ENCODE data around the gene INSR. TPM values are rescaled to one million over a fixed set of nuclear protein-coding genes. Genes with fewer than 3 reads are reported as not detected.

The INSR gene
- total RNA-seq, 3 donors from 2014 or later (not counting 1 experiment from before 2014, with no cell fraction given), result 0.50 to 4.9 (median 2.0) TPM

DNA sequence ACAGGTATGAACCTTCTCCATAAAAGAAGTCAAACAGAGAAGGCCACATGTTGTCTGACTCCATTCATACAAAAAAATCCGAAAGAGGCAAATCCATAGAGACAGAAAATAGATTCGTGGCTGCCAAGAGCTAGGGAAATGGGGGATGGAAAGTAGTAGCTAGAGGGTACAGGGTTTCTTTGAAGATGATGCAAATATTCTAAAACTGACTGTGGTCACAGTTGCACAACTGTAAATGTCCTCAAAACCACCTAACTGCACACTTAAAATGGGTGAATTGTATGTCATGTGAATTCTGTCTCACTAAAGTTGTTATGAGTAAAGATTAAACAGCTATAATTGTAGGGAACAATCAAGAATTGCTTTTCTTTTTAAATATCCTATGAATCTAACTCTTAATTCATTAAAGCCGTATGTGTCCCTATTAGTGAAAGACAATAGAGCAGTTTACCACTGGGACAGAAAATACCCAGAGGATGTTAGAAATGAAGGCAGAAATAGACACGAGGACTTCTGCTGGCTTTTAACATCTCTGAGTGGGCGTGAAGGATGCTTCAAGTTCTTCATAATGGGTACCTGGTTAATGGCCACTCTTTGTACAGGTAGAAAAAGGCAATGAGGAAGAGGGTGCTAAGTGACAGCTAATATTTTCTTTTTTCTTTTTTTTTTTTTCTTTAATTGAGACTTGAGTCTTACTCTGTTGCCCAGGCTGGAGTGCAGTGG lies 21.2 kb downstream of the INSR start:
- TF ChIP-seq, protein P1, sequence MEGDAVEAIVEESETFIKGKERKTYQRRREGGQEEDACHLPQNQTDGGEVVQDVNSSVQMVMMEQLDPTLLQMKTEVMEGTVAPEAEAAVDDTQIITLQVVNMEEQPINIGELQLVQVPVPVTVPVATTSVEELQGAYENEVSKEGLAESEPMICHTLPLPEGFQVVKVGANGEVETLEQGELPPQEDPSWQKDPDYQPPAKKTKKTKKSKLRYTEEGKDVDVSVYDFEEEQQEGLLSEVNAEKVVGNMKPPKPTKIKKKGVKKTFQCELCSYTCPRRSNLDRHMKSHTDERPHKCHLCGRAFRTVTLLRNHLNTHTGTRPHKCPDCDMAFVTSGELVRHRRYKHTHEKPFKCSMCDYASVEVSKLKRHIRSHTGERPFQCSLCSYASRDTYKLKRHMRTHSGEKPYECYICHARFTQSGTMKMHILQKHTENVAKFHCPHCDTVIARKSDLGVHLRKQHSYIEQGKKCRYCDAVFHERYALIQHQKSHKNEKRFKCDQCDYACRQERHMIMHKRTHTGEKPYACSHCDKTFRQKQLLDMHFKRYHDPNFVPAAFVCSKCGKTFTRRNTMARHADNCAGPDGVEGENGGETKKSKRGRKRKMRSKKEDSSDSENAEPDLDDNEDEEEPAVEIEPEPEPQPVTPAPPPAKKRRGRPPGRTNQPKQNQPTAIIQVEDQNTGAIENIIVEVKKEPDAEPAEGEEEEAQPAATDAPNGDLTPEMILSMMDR (IDR thresholded peaks at IDR 0.05), result no peak
- H3K36me3 Mint-ChIP-seq, result no peaks in the 10 kb centered on the region
- Histone ChIP-seq H3K4me3 (ENCODE audit: low read length) (no peak overlapping the region), H3K36me3 (ENCODE audit: control insufficient read depth, insufficient read depth, low read length) (no peaks in the 10 kb centered on the region), H3K4me1 (ENCODE audit: control insufficient read depth, insufficient read depth, low read length) (no peaks in the 10 kb centered on the region), H3K9me3 (ENCODE audit: control insufficient read depth, insufficient read depth, low read length) (no peaks in the 10 kb centered on the region), H3K27me3 (ENCODE audit: control insufficient read depth, insufficient read depth, low read length) (no peaks in the 10 kb centered on the region), H3K27ac (ENCODE audit: low read length) (no peak overlapping the region)
- no peaks in the 10 kb centered on the region for H3K9me3 Mint-ChIP-seq
- WGBS (ENCODE audit: insufficient coverage), result 55% methylated on average over 4 of the region's 5 CpGs
- intact Hi-C loops (cut with micrococcal nuclease), result no loop called here
- no peak overlapping the region for H3K27ac Mint-ChIP-seq
- ATAC-seq, result no peak
- peaks cover 8 to 9% of the 10 kb centered on the region in 2 donors for H3K4me1 Mint-ChIP-seq
- peaks cover 0 to 2% of the 10 kb centered on the region in 2 donors for H3K27me3 Mint-ChIP-seq (ENCODE audit: low read depth in 2 of 2)
- no peak overlapping the region for H3K4me3 Mint-ChIP-seq
- no peak for DNase-seq

DNA sequence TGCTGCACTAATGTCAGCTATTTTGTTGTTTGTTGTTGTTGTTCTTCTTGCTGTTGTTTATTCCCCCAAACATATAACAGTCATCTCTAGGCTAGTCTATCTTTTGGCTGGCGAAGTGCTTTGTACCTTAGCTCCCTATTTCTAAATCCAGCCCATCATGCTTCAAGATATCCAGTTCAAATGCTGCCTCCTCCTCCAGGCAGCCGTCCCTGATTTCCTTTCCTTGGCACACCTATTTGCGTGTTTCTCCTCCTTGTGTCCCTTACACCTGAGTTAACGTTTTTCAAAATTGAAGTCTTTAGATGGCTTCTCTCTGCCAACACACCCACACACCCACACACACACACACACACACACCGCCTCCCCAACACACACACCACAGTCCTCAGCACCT lies 25.5 kb downstream of the INSR start:
- Mint-ChIP-seq H3K9me3 (no peaks in the 10 kb centered on the region), H3K27ac (no peak overlapping the region), H3K27me3 (ENCODE audit: low read depth in 2 of 2) (peaks cover 0 to 2% of the 10 kb centered on the region in 2 donors), H3K36me3 (no peaks in the 10 kb centered on the region), H3K4me1 (peaks cover 8 to 9% of the 10 kb centered on the region in 2 donors), H3K4me3 (no peak overlapping the region)
- ATAC-seq (no peak), DNase-seq (no peak)
- intact Hi-C loops (cut with micrococcal nuclease), result no loop called here
- Histone ChIP-seq H3K4me1 (ENCODE audit: control insufficient read depth, insufficient read depth, low read length) (no peaks in the 10 kb centered on the region), H3K27me3 (ENCODE audit: control insufficient read depth, insufficient read depth, low read length) (no peaks in the 10 kb centered on the region), H3K36me3 (ENCODE audit: control insufficient read depth, insufficient read depth, low read length) (no peaks in the 10 kb centered on the region), H3K9me3 (ENCODE audit: control insufficient read depth, insufficient read depth, low read length) (no peaks in the 10 kb centered on the region), H3K27ac (ENCODE audit: low read length) (no peak overlapping the region), H3K4me3 (ENCODE audit: low read length) (no peak overlapping the region)
- TF ChIP-seq, protein P1 (IDR thresholded peaks at IDR 0.05), result no peak
- WGBS (ENCODE audit: insufficient coverage), result 86% methylated on average over 5 of the region's 5 CpGs

DNA sequence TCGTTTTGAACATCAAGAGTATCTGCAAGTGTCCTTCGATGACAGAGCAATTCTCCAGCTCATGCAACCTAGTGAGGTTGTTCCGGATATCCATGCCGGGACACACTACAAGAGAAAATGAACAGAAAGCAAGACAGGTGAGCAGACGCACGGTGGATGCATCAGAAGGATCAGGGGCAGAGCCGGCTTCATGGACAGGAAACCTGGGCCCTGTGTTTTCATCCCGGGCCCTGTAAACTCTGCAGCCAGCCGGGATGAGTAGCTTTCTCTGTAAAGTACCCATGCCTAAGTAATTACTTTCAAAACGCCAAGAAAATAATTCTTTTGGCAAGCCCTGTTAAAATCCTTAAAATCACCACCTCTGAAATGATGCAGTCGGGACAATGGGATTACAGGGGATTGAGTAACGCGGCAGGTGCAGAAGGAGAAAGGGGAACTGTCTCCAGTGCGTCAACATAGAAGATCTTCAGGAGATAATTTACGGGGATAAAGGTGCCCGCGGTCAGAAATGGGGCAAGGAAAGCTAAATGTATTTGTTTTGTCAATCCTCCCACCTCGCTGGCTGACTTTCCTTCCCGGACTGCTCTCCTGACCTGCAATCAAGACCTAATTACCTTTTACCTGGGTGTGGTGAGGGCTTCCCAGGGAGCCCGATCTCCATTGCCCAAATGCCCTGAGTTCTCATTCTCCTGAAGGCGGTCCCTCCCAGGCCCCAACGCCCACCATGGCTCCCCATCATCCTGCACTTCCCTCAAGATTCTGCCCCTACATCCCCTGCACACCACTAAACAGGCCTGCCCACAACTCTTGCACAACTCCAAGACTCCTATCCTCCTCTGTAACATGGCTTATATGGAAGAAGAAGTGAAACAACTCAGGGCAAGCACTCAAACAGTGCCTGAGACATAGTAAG lies 26.2 kb downstream of the INSR start:
- Histone ChIP-seq H3K4me1 (ENCODE audit: control insufficient read depth, insufficient read depth, low read length) (no peaks in the 10 kb centered on the region), H3K9me3 (ENCODE audit: control insufficient read depth, insufficient read depth, low read length) (no peaks in the 10 kb centered on the region), H3K27me3 (ENCODE audit: control insufficient read depth, insufficient read depth, low read length) (no peaks in the 10 kb centered on the region), H3K27ac (ENCODE audit: low read length) (no peak overlapping the region), H3K4me3 (ENCODE audit: low read length) (no peak overlapping the region), H3K36me3 (ENCODE audit: control insufficient read depth, insufficient read depth, low read length) (no peaks in the 10 kb centered on the region)
- WGBS (ENCODE audit: insufficient coverage), result 91% methylated on average over 22 of the region's 22 CpGs
- ATAC-seq (no peak), DNase-seq (no peak)
- Mint-ChIP-seq H3K4me3 (no peak overlapping the region), H3K4me1 (peaks cover 6% of the 10 kb centered on the region in 2 donors), H3K27me3 (ENCODE audit: low read depth in 2 of 2) (no peaks in the 10 kb centered on the region), H3K9me3 (no peaks in the 10 kb centered on the region), H3K36me3 (no peaks in the 10 kb centered on the region), H3K27ac (no peak overlapping the region)
- intact Hi-C loops (cut with micrococcal nuclease), result no loop called here
- TF ChIP-seq, protein P1 (IDR thresholded peaks at IDR 0.05), result no peak

Data from natural killer cell (primary cell).